ENCODE data around the gene GPLD1.

GPLD1 gene

GRCh38 chr6:24454452-24454851 is 34.9 kb downstream of the GPLD1 start:
- Mint-ChIP-seq H3K9me3 (no peaks in the 10 kb centered on the region), H3K4me1 (ENCODE audit: low read depth) (no peaks in the 10 kb centered on the region), H3K27me3 (no peaks in the 10 kb centered on the region), H3K27ac (no peak overlapping the region), H3K36me3 (ENCODE audit: low read depth) (no peaks in the 10 kb centered on the region), H3K4me3 (no peak overlapping the region)
- intact Hi-C loops (cut with micrococcal nuclease): no loop called here

- intact Hi-C loops (cut with micrococcal nuclease): no loop called here
These were observed 35.5 kb downstream of the GPLD1 start for GRCh38 chr6:24453921-24454320.

GRCh38 chr6:24451581-24452388 is 37.6 kb downstream of the GPLD1 start:
- no peaks in the 10 kb centered on the region for H3K4me1 Mint-ChIP-seq (ENCODE audit: low read depth)
- no peak overlapping the region for H3K27ac Mint-ChIP-seq
- intact Hi-C loops (cut with micrococcal nuclease): no loop called here
- H3K4me3 Mint-ChIP-seq: no peak overlapping the region
- no peaks in the 10 kb centered on the region for H3K9me3 Mint-ChIP-seq
- no peaks in the 10 kb centered on the region for H3K36me3 Mint-ChIP-seq (ENCODE audit: low read depth)
- no peaks in the 10 kb centered on the region for H3K27me3 Mint-ChIP-seq

More at GRCh38 chr6:24453921-24454320, 35.5 kb downstream of the GPLD1 start:
- Mint-ChIP-seq H3K27me3 (no peaks in the 10 kb centered on the region), H3K36me3 (ENCODE audit: low read depth) (no peaks in the 10 kb centered on the region), H3K4me3 (no peak overlapping the region), H3K27ac (no peak overlapping the region), H3K9me3 (no peaks in the 10 kb centered on the region), H3K4me1 (ENCODE audit: low read depth) (no peaks in the 10 kb centered on the region)

GRCh38 chr6:24448828-24449525 is 40.4 kb downstream of the GPLD1 start:
- intact Hi-C loops (cut with micrococcal nuclease): no loop called here
- Mint-ChIP-seq H3K4me1 (ENCODE audit: low read depth) (no peaks in the 10 kb centered on the region), H3K4me3 (no peak overlapping the region), H3K27me3 (no peaks in the 10 kb centered on the region), H3K27ac (no peak overlapping the region), H3K9me3 (no peaks in the 10 kb centered on the region), H3K36me3 (ENCODE audit: low read depth) (no peaks in the 10 kb centered on the region)

- Mint-ChIP-seq H3K9me3 (no peaks in the 10 kb centered on the region), H3K4me1 (ENCODE audit: low read depth) (no peaks in the 10 kb centered on the region), H3K4me3 (no peak overlapping the region), H3K36me3 (ENCODE audit: low read depth) (no peaks in the 10 kb centered on the region), H3K27ac (no peak overlapping the region), H3K27me3 (no peaks in the 10 kb centered on the region)
- intact Hi-C loops (cut with micrococcal nuclease): no loop called here
These were observed 41.0 kb downstream of the GPLD1 start for GRCh38 chr6:24448396-24448795.

- H3K27ac Mint-ChIP-seq: no peak overlapping the region
- no peak overlapping the region for H3K4me3 Mint-ChIP-seq
- no peaks in the 10 kb centered on the region for H3K27me3 Mint-ChIP-seq
- intact Hi-C loops (cut with micrococcal nuclease): no loop called here
- H3K36me3 Mint-ChIP-seq (ENCODE audit: low read depth): no peaks in the 10 kb centered on the region
- H3K4me1 Mint-ChIP-seq (ENCODE audit: low read depth): no peaks in the 10 kb centered on the region
- no peaks in the 10 kb centered on the region for H3K9me3 Mint-ChIP-seq
These were observed 42.7 kb downstream of the GPLD1 start for GRCh38 chr6:24446670-24447069.

- intact Hi-C loops (cut with micrococcal nuclease): no loop called here
- no peak overlapping the region for H3K27ac Mint-ChIP-seq
- H3K4me1 Mint-ChIP-seq (ENCODE audit: low read depth): no peaks in the 10 kb centered on the region
- H3K4me3 Mint-ChIP-seq: no peak overlapping the region
- H3K36me3 Mint-ChIP-seq (ENCODE audit: low read depth): no peaks in the 10 kb centered on the region
- no peaks in the 10 kb centered on the region for H3K9me3 Mint-ChIP-seq
- H3K27me3 Mint-ChIP-seq: no peaks in the 10 kb centered on the region
These were observed 43.7 kb downstream of the GPLD1 start for GRCh38 chr6:24445704-24446103.

GRCh38 chr6:24444588-24444987 is 44.8 kb downstream of the GPLD1 start:
- Mint-ChIP-seq H3K27ac (no peak overlapping the region), H3K9me3 (no peaks in the 10 kb centered on the region), H3K27me3 (no peaks in the 10 kb centered on the region), H3K36me3 (ENCODE audit: low read depth) (no peaks in the 10 kb centered on the region), H3K4me3 (no peak overlapping the region), H3K4me1 (ENCODE audit: low read depth) (no peaks in the 10 kb centered on the region)
- intact Hi-C loops (cut with micrococcal nuclease): no loop called here

GRCh38 chr6:24441599-24441904 is 47.8 kb downstream of the GPLD1 start:
- H3K27ac Mint-ChIP-seq: no peak overlapping the region
- H3K9me3 Mint-ChIP-seq: no peaks in the 10 kb centered on the region
- H3K27me3 Mint-ChIP-seq: no peaks in the 10 kb centered on the region
- no peak overlapping the region for H3K4me3 Mint-ChIP-seq
- no peaks in the 10 kb centered on the region for H3K4me1 Mint-ChIP-seq (ENCODE audit: low read depth)
- intact Hi-C loops (cut with micrococcal nuclease): no loop called here
- no peaks in the 10 kb centered on the region for H3K36me3 Mint-ChIP-seq (ENCODE audit: low read depth)

GRCh38 chr6:24440897-24441598 is 48.3 kb downstream of the GPLD1 start:
- intact Hi-C loops (cut with micrococcal nuclease): no loop called here
- H3K27ac Mint-ChIP-seq: no peak overlapping the region
- H3K4me3 Mint-ChIP-seq: no peak overlapping the region
- no peaks in the 10 kb centered on the region for H3K9me3 Mint-ChIP-seq
- H3K36me3 Mint-ChIP-seq (ENCODE audit: low read depth): no peaks in the 10 kb centered on the region
- H3K27me3 Mint-ChIP-seq: no peaks in the 10 kb centered on the region
- H3K4me1 Mint-ChIP-seq (ENCODE audit: low read depth): no peaks in the 10 kb centered on the region

GRCh38 chr6:24439858-24440539 is 49.4 kb downstream of the GPLD1 start:
- Mint-ChIP-seq H3K4me1 (ENCODE audit: low read depth) (no peaks in the 10 kb centered on the region), H3K27me3 (no peaks in the 10 kb centered on the region), H3K4me3 (no peak overlapping the region), H3K9me3 (no peaks in the 10 kb centered on the region), H3K36me3 (ENCODE audit: low read depth) (no peaks in the 10 kb centered on the region), H3K27ac (no peak overlapping the region)
- intact Hi-C loops (cut with micrococcal nuclease): no loop called here

GRCh38 chr6:24436979-24437378 is 52.4 kb downstream of the GPLD1 start:
- H3K36me3 Mint-ChIP-seq (ENCODE audit: low read depth): no peaks in the 10 kb centered on the region
- no peaks in the 10 kb centered on the region for H3K4me1 Mint-ChIP-seq (ENCODE audit: low read depth)
- no peak overlapping the region for H3K27ac Mint-ChIP-seq
- intact Hi-C loops (cut with micrococcal nuclease): no loop called here
- H3K9me3 Mint-ChIP-seq: no peaks in the 10 kb centered on the region
- H3K27me3 Mint-ChIP-seq: no peaks in the 10 kb centered on the region
- H3K4me3 Mint-ChIP-seq: no peak overlapping the region

GRCh38 chr6:24432611-24433010 is 56.8 kb downstream of the GPLD1 start:
- H3K36me3 Mint-ChIP-seq (ENCODE audit: low read depth): no peaks in the 10 kb centered on the region
- no peak overlapping the region for H3K4me3 Mint-ChIP-seq
- intact Hi-C loops (cut with micrococcal nuclease): loop anchor here (5.0 kb wide), 1 partner anchor 260 kb away; no protein-coding TSS in a partner anchor
- H3K9me3 Mint-ChIP-seq: no peaks in the 10 kb centered on the region
- H3K27ac Mint-ChIP-seq: no peak overlapping the region
- H3K27me3 Mint-ChIP-seq: no peaks in the 10 kb centered on the region
- peaks cover 17% of the 10 kb centered on the region for H3K4me1 Mint-ChIP-seq (ENCODE audit: low read depth)

GRCh38 chr6:24431045-24431451 is 58.3 kb downstream of the GPLD1 start:
- no peak overlapping the region for H3K4me3 Mint-ChIP-seq
- H3K27me3 Mint-ChIP-seq: no peaks in the 10 kb centered on the region
- no peaks in the 10 kb centered on the region for H3K9me3 Mint-ChIP-seq
- intact Hi-C loops (cut with micrococcal nuclease): loop anchor here (1.0 to 5.0 kb wide), 2 partner anchors 90 to 261 kb away; no protein-coding TSS in a partner anchor
- H3K4me1 Mint-ChIP-seq (ENCODE audit: low read depth): peaks cover 17% of the 10 kb centered on the region
- peaks cover 9% of the 10 kb centered on the region for H3K36me3 Mint-ChIP-seq (ENCODE audit: low read depth)
- no peak overlapping the region for H3K27ac Mint-ChIP-seq
